Ovary (tissue), 9 donors: ENCODE measurements around the gene POC1A. TPM values are rescaled to one million over a fixed set of nuclear protein-coding genes. Genes with fewer than 3 reads are reported as not detected.

Source experiments
- DNase-seq, 5 donors: peaks; one replicate each; pipeline ENCODE4 v3.0.0-alpha.2; 2019 to 2020
- H3K27ac ChIP-seq, 2 donors: fragments of 200-600 bp; one replicate each; pipeline versions ENCODE4 v1.5.1 to v1.8.0; 2019 to 2022
- H3K27me3 ChIP-seq: fragments of 200-600 bp; one replicate; pipeline ENCODE4 v1.8.0; 2022
- H3K36me3 ChIP-seq: fragments of 200-600 bp; sonication (generic); one replicate; pipeline ENCODE4 v1.5.1; 2019
- H3K4me1 ChIP-seq: one replicate; pipeline ENCODE4 v1.8.1; 2013; ENCODE audit warnings: mild to moderate bottlenecking, moderate library complexity; ENCODE audit not compliant: insufficient read depth
- H3K4me3 ChIP-seq: fragments of 200-600 bp; sonication (generic); one replicate; pipeline ENCODE4 v1.5.1; 2017
- H3K9me3 ChIP-seq, 2 donors: fragments of 200-600 bp in 1 of 2; sonication (generic) in 1 of 2; one replicate each; pipeline versions ENCODE4 v1.5.1 to v1.8.1; 2013 to 2019; ENCODE audit warnings: mild to moderate bottlenecking in 1 of 2, moderate library complexity in 1 of 2
- CTCF ChIP-seq, 3 donors: fragments of 450-650 bp in 2 of 3; fragments of 200-600 bp in 1 of 3; IDR thresholded peaks; one replicate each; pipeline versions ENCODE4 v1.5.1 to v1.8.0; 2016 to 2022; ENCODE audit warnings: antibody characterized with exemption in 3 of 3, mild to moderate bottlenecking in 1 of 3
- EP300 ChIP-seq: sonication (generic); formaldehyde crosslinking; IDR thresholded peaks from one replicate; pipeline ENCODE4 v1.6.1; 2017; ENCODE audit warnings: antibody characterized with exemption
- POLR2A ChIP-seq: fragments of 450-650 bp; IDR thresholded peaks from one replicate; pipeline ENCODE4 v1.6.1; 2017; ENCODE audit warnings: antibody characterized with exemption, mild to moderate bottlenecking, moderate library complexity
- WGBS, 3 donors: extraction: QIAGEN DNeasy Blood & Tissue Kit in 1 of 3; methylation state at CpG; one replicate each; pipeline versions ENCODE4 v1.1.5 to v1.1.7; 2013 to 2017; 5-methylcytosine and 5-hydroxymethylcytosine counted together
- intact Hi-C, 4 donors: fragments of 100-400 bp; cut with DNase I; formaldehyde crosslinking; loops; one replicate each; pipeline versions ENCODE4 v1.11.0 to v1.15.1; 2022 to 2023
- polyA plus RNA-seq, 2 donors: library from polyadenylated mRNA; stranded (reverse); fragments of 200-250 nt in 1 of 2; fragments of 350-450 nt in 1 of 2; fragmentation: Illumina TruSeq in 1 of 2; extraction: RNeasy Lipid Tissue Mini Kit (QIAGEN cat#74804) in 1 of 2; gene quantifications; one replicate each; pipeline ENCODE4 v1.2.3, GENCODE V29; 2013 to 2014
- total RNA-seq, 7 donors: library from RNA; depleted of rRNA in 2 of 7; stranded (reverse); fragments of >200 nt in 2 of 7; fragmentation: NEBNext Ultra II Directional in 3 of 7; extraction: Animal tissue kit (Norgen Biotek cat#: 25700) in 3 of 7; gene quantifications; one replicate each; pipeline versions ENCODE4 v1.1.0 to v1.2.4, GENCODE V29; 2016 to 2023
- donor health status: DM: no; HTN: no; CAD: no; lungs with moderate emphysema.
- donor health status: DM: no; HTN: no; CAD: no.
- donor health status: Bipolar disorder and iron deficiency.
- donor health status: DM: yes; HTN: yes; CAD: no.
- donor health status: DM: no; HTN: no; CAD: no.
- donor health status: DM: yes; HTN: yes; CAD: no.

POC1A gene
- total and polyA plus RNA-seq, 9 donors = 0.53 to 1.8 (median 1.3) TPM

GRCh38 chr3:52054661-52055511 is 99.3 kb downstream of the POC1A start:
- H3K27me3 ChIP-seq = no peaks in the 10 kb centered on the region
- TF ChIP-seq CTCF (IDR thresholded peaks at IDR 0.05) (no peak), POLR2A (no peak), EP300 (no peak)
- DNase-seq = peak in 3 of 5 donors; percentile 50 to 61 (median 56)
- H3K4me3 ChIP-seq = peak overlapping the region; percentile 54
- H3K36me3 ChIP-seq = no peaks in the 10 kb centered on the region
- 4 to 7% (median 5%) methylated on average over 26 of the region's 26 CpGs for WGBS, 3 donors
- peak overlapping the region; percentile 49 to 78 for H3K27ac ChIP-seq
- intact Hi-C loops = loop anchor here in 2 of 4 donors (5.0 kb wide), 3 partner anchors 53 to 87 kb away; no protein-coding TSS in a partner anchor
- H3K4me1 ChIP-seq = peaks cover 24% of the 10 kb centered on the region
- H3K9me3 ChIP-seq = no peaks in the 10 kb centered on the region

- intact Hi-C loops = no loop called here
- no peak for TF ChIP-seq POLR2A
- H3K36me3 ChIP-seq = no peaks in the 10 kb centered on the region
- WGBS, 3 donors = 59 to 69% (median 63%) methylated on average over 29 to 31 of the region's 31 CpGs
- DNase-seq = peak; percentile 43 to 54 (median 44)
- peaks cover 24% of the 10 kb centered on the region for H3K4me1 ChIP-seq
- peak overlapping the region; percentile 49 to 77 for H3K27ac ChIP-seq
- H3K27me3 ChIP-seq = no peaks in the 10 kb centered on the region
- peak overlapping the region; percentile 0 for H3K4me3 ChIP-seq
- no peaks in the 10 kb centered on the region for H3K9me3 ChIP-seq
Observed at GRCh38 chr3:52053307-52054304, 100.6 kb downstream of the POC1A start.

GRCh38 chr3:52052831-52053306 is 101.4 kb downstream of the POC1A start:
- intact Hi-C loops = no loop called here
- Histone ChIP-seq H3K27me3 (no peaks in the 10 kb centered on the region), H3K4me3 (peak overlapping the region; percentile 0), H3K36me3 (no peaks in the 10 kb centered on the region), H3K27ac (peak overlapping the region; percentile 37 to 77), H3K4me1 (peaks cover 24% of the 10 kb centered on the region), H3K9me3 (no peaks in the 10 kb centered on the region)
- 6 to 13% (median 9%) methylated on average over 10 of the region's 10 CpGs for WGBS, 3 donors
- TF ChIP-seq CTCF (IDR thresholded peaks at IDR 0.05) (peak in 2 of 3 donors; percentile 12 to 56), EP300 (no peak)
- DNase-seq = peak; percentile 73 to 81 (median 75)

GRCh38 chr3:52051444-52051843 is 102.8 kb downstream of the POC1A start:
- Histone ChIP-seq H3K4me3 (no peak overlapping the region), H3K27me3 (no peaks in the 10 kb centered on the region), H3K27ac (no peak overlapping the region), H3K36me3 (no peaks in the 10 kb centered on the region), H3K4me1 (peaks cover 19% of the 10 kb centered on the region), H3K9me3 (no peaks in the 10 kb centered on the region)
- TF ChIP-seq EP300 (no peak), CTCF (IDR thresholded peaks at IDR 0.05) (no peak), POLR2A (no peak)
- no peak for DNase-seq
- 73 to 81% (median 76%) methylated on average over 8 of the region's 8 CpGs for WGBS, 3 donors
- intact Hi-C loops = no loop called here
